Measurements from ENCODE around the gene HAGHL.

- no peak for TF ChIP-seq CTCF (IDR thresholded peaks at IDR 0.05)
- no peak for TF ChIP-seq POLR2A (IDR thresholded peaks at IDR 0.05)
Measured at GRCh38 chr16:752007-752312, 25.1 kb downstream of the HAGHL start.

All from esophagus squamous epithelium (tissue), 4 donors.